Measurements from ENCODE around the gene DRD2. TPM values are rescaled to one million over a fixed set of nuclear protein-coding genes. Genes with fewer than 3 reads are reported as not detected.

Gene DRD2
- total RNA-seq, 1 donor from 2014 or later: not detected

GRCh38 chr11:113386866-113387265 lies 88.3 kb downstream of the DRD2 start:
- DNase-seq (ENCODE audit: low spot score): no peak
- peaks cover 3% of the 10 kb centered on the region for H3K27me3 Mint-ChIP-seq (ENCODE audit: low read depth)
- no peaks in the 10 kb centered on the region for H3K9me3 Mint-ChIP-seq (ENCODE audit: low read depth)
- no peak overlapping the region for H3K4me3 Mint-ChIP-seq (ENCODE audit: unreplicated experiment)
- peaks cover 6% of the 10 kb centered on the region for H3K4me1 Mint-ChIP-seq (ENCODE audit: low read depth)
- no peak overlapping the region for H3K27ac Mint-ChIP-seq (ENCODE audit: unreplicated experiment)
- no peaks in the 10 kb centered on the region for H3K36me3 Mint-ChIP-seq (ENCODE audit: low read depth)
- TF ChIP-seq CTCF (IDR thresholded peaks at IDR 0.05): no peak

GRCh38 chr11:113385749-113386148 lies 89.4 kb downstream of the DRD2 start:
- DNase-seq (ENCODE audit: low spot score): no peak
- Mint-ChIP-seq H3K27me3 (ENCODE audit: low read depth) (peaks cover 3% of the 10 kb centered on the region), H3K9me3 (ENCODE audit: low read depth) (no peaks in the 10 kb centered on the region), H3K4me3 (ENCODE audit: unreplicated experiment) (no peak overlapping the region), H3K4me1 (ENCODE audit: low read depth) (peaks cover 6% of the 10 kb centered on the region), H3K36me3 (ENCODE audit: low read depth) (no peaks in the 10 kb centered on the region), H3K27ac (ENCODE audit: unreplicated experiment) (no peak overlapping the region)
- TF ChIP-seq CTCF (IDR thresholded peaks at IDR 0.05): no peak

- Mint-ChIP-seq H3K36me3 (ENCODE audit: low read depth) (no peaks in the 10 kb centered on the region), H3K4me1 (ENCODE audit: low read depth) (peaks cover 6% of the 10 kb centered on the region), H3K9me3 (ENCODE audit: low read depth) (peaks cover 3% of the 10 kb centered on the region), H3K27ac (ENCODE audit: unreplicated experiment) (no peak overlapping the region), H3K4me3 (ENCODE audit: unreplicated experiment) (no peak overlapping the region), H3K27me3 (ENCODE audit: low read depth) (peaks cover 3% of the 10 kb centered on the region)
- no peak for TF ChIP-seq CTCF (IDR thresholded peaks at IDR 0.05)
- DNase-seq (ENCODE audit: low spot score): no peak
Observed at GRCh38 chr11:113384551-113384950, 90.6 kb downstream of the DRD2 start.

- Mint-ChIP-seq H3K4me1 (ENCODE audit: low read depth) (peaks cover 15% of the 10 kb centered on the region), H3K27me3 (ENCODE audit: low read depth) (peaks cover 2% of the 10 kb centered on the region), H3K36me3 (ENCODE audit: low read depth) (no peaks in the 10 kb centered on the region), H3K27ac (ENCODE audit: unreplicated experiment) (no peak overlapping the region), H3K9me3 (ENCODE audit: low read depth) (peaks cover 3% of the 10 kb centered on the region), H3K4me3 (ENCODE audit: unreplicated experiment) (no peak overlapping the region)
- TF ChIP-seq CTCF (IDR thresholded peaks at IDR 0.05): no peak
- no peak for DNase-seq (ENCODE audit: low spot score)
Observed at GRCh38 chr11:113382121-113382520, 93.1 kb downstream of the DRD2 start.

- H3K27ac Mint-ChIP-seq (ENCODE audit: unreplicated experiment): no peak overlapping the region
- TF ChIP-seq CTCF (IDR thresholded peaks at IDR 0.05): no peak
- DNase-seq (ENCODE audit: low spot score): no peak
- peaks cover 9% of the 10 kb centered on the region for H3K4me1 Mint-ChIP-seq (ENCODE audit: low read depth)
- H3K9me3 Mint-ChIP-seq (ENCODE audit: low read depth): peaks cover 3% of the 10 kb centered on the region
- H3K36me3 Mint-ChIP-seq (ENCODE audit: low read depth): no peaks in the 10 kb centered on the region
- H3K4me3 Mint-ChIP-seq (ENCODE audit: unreplicated experiment): no peak overlapping the region
- no peaks in the 10 kb centered on the region for H3K27me3 Mint-ChIP-seq (ENCODE audit: low read depth)
Observed at GRCh38 chr11:113378692-113379091, 96.5 kb downstream of the DRD2 start.
